GM19099 (cell line): ENCODE measurements around the gene SNPH.

ENCODE experiments used
- POLR2A ChIP-seq: IDR thresholded peaks from 3 replicates; pipeline ENCODE4 v1.6.1; 2011; ENCODE audit warnings: low read depth; ENCODE audit not compliant: insufficient read length; ENCODE audit errors: extremely low read depth

The SNPH gene

DNA sequence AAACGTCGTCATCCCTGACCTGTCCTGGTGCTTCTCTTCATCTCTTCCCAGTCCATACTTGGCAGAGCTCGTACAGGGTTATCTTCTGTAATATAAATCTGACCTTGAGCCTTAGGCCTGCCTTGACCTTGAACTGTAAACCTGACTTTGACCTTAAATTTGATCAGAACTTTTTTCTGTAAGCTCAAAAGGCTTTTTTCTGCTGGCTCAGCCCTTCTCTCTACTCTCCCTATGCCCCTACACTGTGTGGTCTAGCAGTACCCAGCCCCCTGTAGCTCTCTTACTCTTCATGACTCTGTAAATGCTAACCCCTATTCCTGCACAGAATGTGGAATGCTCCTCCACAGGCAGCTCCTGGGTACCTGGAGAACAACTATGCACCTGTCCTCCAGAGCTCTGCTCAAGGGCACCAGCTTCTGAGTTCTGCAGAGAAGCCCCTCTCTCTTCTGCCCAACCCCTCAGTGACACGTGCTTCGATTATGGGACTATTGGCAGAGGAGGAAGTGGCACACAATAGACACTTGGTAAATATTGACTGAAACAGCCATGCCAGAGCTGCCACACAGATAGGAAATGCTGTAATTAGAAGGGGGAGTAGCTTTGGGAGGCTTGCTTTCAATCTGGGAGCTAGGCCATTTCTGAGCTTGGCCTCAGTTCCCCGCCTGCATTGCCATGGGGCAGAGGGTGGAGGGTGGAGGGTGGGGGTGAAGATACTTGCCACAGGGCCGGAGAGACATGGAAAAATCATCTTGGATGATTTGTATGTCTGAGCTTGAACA lies 15.4 kb downstream of the SNPH start:
- no peak for TF ChIP-seq POLR2A

- TF ChIP-seq POLR2A = no peak
Measured at GRCh38 chr20:1282966-1283365, 16.9 kb downstream of the SNPH start.

GRCh38 chr20:1283522-1284510 lies 17.7 kb downstream of the SNPH start:
- TF ChIP-seq POLR2A = no peak

GRCh38 chr20:1286267-1287024 lies 20.4 kb downstream of the SNPH start:
- TF ChIP-seq POLR2A = no peak

DNA sequence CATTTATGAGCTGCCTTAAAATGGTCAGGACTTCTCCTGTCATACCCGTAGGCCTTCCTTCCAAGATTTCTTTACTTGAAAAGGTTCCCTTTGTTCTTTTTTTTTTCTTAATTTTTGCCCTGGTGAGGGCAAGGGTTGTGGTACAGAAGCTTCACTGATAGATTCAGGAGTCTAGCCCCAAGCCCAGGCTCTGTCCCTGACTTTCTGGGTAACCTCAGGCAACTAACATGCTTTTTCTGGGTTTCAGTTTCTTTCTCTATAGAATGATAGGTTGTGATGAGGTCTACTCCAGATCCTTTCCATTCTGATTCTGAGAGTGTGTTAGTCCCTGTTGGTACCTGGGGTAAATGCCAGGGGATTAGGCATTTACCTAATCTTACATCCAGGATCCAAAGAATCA lies 21.2 kb downstream of the SNPH start:
- no peak for TF ChIP-seq POLR2A

DNA sequence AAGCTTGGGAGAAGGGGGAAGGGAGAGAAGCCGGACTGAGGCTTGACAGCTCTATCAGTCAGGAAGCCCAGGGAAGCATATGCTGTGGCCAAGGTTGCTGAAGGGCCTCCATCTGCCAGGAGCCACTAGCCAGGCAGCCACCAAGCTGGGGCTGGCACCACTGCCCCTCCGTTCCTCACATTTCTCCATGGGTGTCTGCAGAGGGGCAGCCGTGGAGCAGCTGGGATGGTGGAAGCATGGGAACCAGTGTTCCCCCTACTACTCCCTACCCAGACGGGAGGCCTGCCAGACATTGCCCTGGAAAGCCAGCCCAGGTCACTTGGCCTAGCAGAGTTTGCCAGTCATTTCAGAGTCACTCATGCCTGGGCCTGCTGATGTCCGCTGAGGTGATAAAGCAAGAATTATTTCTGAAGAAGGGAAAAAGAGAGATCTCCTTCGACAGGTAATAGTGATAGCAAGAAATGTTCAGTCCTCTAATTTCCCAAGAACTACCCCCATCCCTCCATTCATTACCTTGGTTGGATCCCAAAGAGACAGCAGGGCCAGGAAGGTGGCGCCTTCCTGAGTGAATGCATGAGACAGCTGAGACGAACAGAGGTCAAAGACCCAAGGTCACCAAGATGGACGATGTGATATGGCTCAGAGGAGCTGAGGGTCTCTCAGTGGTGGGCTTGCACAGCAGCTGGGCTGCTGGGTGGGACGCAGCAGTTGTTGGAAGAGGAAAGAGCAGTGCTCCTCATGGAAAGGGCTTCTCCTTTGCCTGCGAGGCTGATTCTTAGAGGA lies 21.9 kb downstream of the SNPH start:
- TF ChIP-seq POLR2A = no peak

DNA sequence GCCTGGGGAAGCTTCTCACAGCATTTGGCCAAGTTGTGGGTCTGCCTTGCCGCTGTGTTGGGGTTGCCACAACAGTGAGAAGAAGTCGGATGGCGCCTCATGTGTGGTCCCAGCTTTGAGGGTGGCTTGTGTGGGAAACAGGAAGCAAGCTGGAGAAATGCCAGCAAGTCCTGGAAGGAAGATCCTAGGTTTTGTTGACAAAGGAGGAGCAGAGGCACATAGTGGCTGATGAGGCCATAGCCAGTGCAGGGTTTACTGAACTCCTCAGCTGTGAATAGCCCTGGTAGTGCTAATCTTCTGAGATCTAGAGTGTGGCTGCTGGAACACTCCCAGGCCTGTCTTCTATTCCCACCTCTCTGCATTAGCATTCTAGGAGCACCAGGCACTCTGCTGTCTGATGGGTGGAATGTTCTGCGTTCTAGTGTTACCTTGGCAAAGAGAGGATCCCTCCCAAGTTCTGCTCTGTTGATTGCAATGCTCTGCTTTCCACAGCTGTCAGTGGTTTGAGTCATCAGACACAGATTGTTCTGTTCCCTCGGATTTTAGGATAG lies 25.2 kb downstream of the SNPH start:
- TF ChIP-seq POLR2A = no peak

GRCh38 chr20:1292620-1293019 lies 26.5 kb downstream of the SNPH start:
- TF ChIP-seq POLR2A = no peak

DNA sequence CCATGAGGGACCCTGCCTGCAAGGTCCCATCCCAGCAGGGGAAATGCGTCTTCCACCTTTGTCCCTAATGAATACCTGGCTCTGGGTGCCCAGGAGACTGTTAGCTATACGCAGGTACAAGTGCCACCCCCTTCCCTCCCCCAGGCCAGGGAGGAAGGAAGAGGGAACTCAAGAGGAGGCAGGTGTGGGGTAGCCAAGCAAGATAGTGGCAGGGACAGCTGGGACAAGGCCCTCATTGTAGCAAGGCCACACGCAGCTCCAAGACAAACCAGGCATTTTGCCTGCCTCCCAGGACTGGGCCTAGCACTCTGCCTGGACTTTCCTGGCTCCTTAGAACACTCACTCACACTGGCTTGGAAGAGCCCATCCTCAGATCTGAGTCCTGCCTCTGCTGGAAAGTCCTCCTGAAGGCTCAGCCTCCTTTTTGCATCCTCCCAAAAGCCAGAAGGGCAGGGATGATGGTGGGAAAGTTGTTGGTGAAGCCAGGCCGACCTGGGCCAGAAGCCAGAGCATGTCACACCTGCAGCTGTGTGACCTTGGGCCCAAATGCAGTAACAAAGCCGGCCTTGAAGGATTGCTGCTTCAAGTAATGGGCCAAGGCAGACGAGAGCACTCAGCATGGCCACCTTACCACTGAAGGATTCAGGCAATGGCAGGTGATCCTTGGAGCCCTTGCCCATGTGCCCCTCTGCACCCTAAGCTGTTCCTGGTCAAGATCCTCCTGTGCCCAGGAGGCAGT lies 27.7 kb downstream of the SNPH start:
- TF ChIP-seq POLR2A = no peak

DNA sequence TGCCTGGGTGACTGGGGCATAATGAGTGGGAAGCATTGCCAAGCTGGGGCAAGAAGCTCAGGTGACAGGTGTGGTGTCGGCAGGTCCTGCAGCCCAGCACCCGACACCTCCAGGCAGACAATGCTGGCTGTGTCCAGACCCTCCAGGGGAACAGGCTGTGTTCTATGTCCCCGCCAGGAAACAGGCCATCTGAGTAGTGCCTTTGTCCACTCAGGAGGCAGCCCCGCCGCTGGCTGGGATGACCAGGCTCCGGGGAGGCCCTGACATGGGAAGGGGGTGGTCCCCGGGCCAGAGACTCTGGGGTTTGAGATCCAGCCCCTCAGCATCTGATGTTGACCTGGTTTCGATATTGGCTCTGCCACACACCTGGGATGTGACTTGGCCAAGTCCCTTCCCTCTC lies 28.4 kb downstream of the SNPH start:
- no peak for TF ChIP-seq POLR2A

DNA sequence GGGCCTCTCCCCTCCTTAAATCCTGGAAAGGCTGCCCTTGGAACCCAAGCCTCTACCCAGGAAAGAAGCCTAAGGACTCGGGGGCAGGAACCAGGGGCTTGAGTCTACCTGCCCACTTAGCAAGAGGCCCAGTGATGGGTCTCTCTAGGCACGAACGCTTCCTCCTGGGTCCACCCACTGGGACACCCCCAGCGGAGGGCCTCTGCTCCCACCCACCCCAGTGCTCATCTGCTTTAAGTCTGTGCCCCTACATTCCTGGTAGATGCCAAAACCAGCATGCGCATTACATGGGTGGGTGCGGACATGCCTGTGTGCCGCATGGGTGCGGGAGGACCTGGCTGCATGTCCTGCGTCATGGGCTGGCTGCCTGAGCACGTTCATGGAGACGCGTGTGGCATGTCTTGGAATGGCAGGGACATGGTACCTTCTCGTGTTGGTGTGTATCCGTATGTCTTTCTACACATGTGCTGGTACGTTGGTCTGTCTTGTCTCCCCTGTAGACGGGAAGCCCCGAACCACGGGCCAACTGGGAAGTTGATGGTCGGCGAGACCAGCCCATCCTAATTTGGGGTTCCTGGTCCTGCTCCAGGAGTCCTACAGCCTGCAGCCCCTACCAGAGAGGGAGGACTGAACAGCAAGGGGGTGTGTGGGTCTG lies 29.3 kb downstream of the SNPH start:
- TF ChIP-seq POLR2A = no peak

GRCh38 chr20:1296117-1296610 lies 30.1 kb downstream of the SNPH start:
- no peak for TF ChIP-seq POLR2A

- no peak for TF ChIP-seq POLR2A
Measured at GRCh38 chr20:1296922-1297321, 30.8 kb downstream of the SNPH start.

GRCh38 chr20:1297486-1297885 lies 31.4 kb downstream of the SNPH start:
- TF ChIP-seq POLR2A = no peak
